PC-9 (cell line): Measurements from ENCODE around the gene PYHIN1. TPM values are rescaled to one million over a fixed set of nuclear protein-coding genes. Genes with fewer than 3 reads are reported as not detected.

Source experiments
- BruUV-seq: library from RNA; stranded (reverse); fragments of 400-500 nt; replicated peaks from 2 replicates; lab custom pipeline; 2021; lab: Mats Ljungman, UMichigan
- CTCF ChIA-PET: fragments of 300-600 bp; sonication (Branson Sonifier 250); formaldehyde crosslinking; loops from one replicate; lab custom pipeline; 2022; ENCODE audit warnings: antibody characterized with exemption; lab: Charles Lee
- POLR2A ChIA-PET: fragments of 300-600 bp; sonication (Branson Sonifier 250); formaldehyde crosslinking; loops from one replicate; lab custom pipeline; 2022; ENCODE audit warnings: antibody characterized with exemption; ENCODE audit not compliant: unreplicated experiment; lab: Charles Lee
- DNase-seq, 2 experiments: peaks; one replicate each; pipeline versions ENCODE4 v3.0.0 to v3.0.0-alpha.2; 2015 to 2022; ENCODE audit warnings: mixed read lengths in 1 of 2
- H2AFZ ChIP-seq: fragments of 200-600 bp; sonication (generic); 2 replicates; pipeline ENCODE4 v1.8.1; 2017; ENCODE audit warnings: antibody characterized with exemption
- H3F3A ChIP-seq: fragments of 200-600 bp; sonication (generic); 2 replicates; pipeline ENCODE4 v1.8.1; 2017; ENCODE audit warnings: antibody characterized with exemption, mild to moderate bottlenecking, low read depth; ENCODE audit not compliant: insufficient read depth
- H3K27ac ChIP-seq: fragments of 200-600 bp; sonication (generic); 2 replicates; pipeline ENCODE4 v1.6.1; 2016; ENCODE audit warnings: mixed run types
- H3K27me3 ChIP-seq: fragments of 200-600 bp; sonication (generic); 2 replicates; pipeline ENCODE4 v1.6.1; 2016; ENCODE audit warnings: low read depth, mixed run types; ENCODE audit not compliant: insufficient read depth
- H3K36me3 ChIP-seq: fragments of 200-600 bp; sonication (generic); 2 replicates; pipeline ENCODE4 v1.6.1; 2016; ENCODE audit warnings: low read depth, mixed run types
- H3K4me1 ChIP-seq: fragments of 200-600 bp; sonication (generic); replicated peaks from 2 replicates; pipeline ENCODE4 v1.6.1; 2016; ENCODE audit warnings: mixed run types; ENCODE audit not compliant: insufficient read depth
- H3K4me2 ChIP-seq: fragments of 200-600 bp; sonication (generic); 2 replicates; pipeline ENCODE4 v1.6.1; 2017; ENCODE audit warnings: mixed run types
- H3K4me3 ChIP-seq: fragments of 200-600 bp; sonication (generic); 2 replicates; pipeline ENCODE4 v1.6.1; 2016; ENCODE audit warnings: mixed run types
- H3K79me2 ChIP-seq: fragments of 200-600 bp; sonication (generic); 2 replicates; pipeline ENCODE4 v1.6.1; 2017; ENCODE audit warnings: low read depth, mixed run types
- H3K9me2 ChIP-seq: fragments of 200-600 bp; sonication (generic); 2 replicates; pipeline ENCODE4 v1.8.1; 2017; ENCODE audit warnings: mild to moderate bottlenecking; ENCODE audit not compliant: insufficient read depth
- H3K9me3 ChIP-seq: fragments of 200-600 bp; sonication (generic); 2 replicates; pipeline ENCODE4 v1.8.1; 2016; ENCODE audit warnings: low read depth; ENCODE audit not compliant: insufficient read depth
- H4K20me1 ChIP-seq: fragments of 200-600 bp; sonication (generic); 2 replicates; pipeline ENCODE4 v1.8.1; 2017; ENCODE audit not compliant: insufficient read depth
- EZH2 ChIP-seq: fragments of 200-600 bp; sonication (generic); IDR thresholded peaks from 2 replicates; pipeline ENCODE4 v1.8.0; 2017; ENCODE audit warnings: antibody characterized with exemption, low read depth
- intact Hi-C: fragments of 100-400 bp; cut with micrococcal nuclease; formaldehyde crosslinking; loops from one replicate; pipeline ENCODE4 v1.10.0; 2022; ENCODE audit not compliant: unreplicated experiment
- total RNA-seq: library from RNA; stranded (reverse); gene quantifications from 2 replicates; pipeline ENCODE4 v1.2.3, GENCODE V29; 2021
- TF ChIP-seq, protein P1 (sequence below): fragments of 200-600 bp; sonication (generic); conservative IDR thresholded peaks from 2 replicates; pipeline ENCODE4 v1.6.1; 2017; ENCODE audit warnings: mixed run types, antibody characterized with exemption, mild to moderate bottlenecking, moderate library complexity

The PYHIN1 gene
- total RNA-seq, 1 experiment from 2014 or later, result not detected

DNA sequence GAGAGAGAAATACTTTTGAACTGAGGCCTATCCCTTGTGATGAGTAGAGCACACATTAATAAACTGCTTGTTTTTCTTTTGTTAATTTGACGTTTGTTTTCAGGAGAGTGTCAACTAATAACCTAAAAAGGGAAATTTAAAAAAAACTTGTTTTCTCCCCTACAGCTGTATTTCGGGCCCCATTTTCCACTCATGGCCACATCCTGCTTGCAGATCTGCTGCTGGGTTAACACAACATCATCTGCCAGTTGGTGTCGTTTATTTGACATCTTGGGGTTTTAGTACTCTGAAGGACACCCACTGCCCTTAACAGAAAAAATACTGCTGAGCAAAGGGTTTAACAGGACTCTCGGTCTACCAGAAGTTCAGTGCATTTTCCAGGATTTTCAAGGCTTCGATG lies 848 bp upstream of the PYHIN1 start:
- no peak for DNase-seq
- H3K9me3 ChIP-seq, result no peaks in the 10 kb centered on the region
- ChIA-PET POLR2A (no interaction called here), CTCF (no interaction called here)
- H3K9me2 ChIP-seq, result no peaks in the 10 kb centered on the region
- H3K79me2 ChIP-seq, result no peaks in the 10 kb centered on the region
- no peaks in the 10 kb centered on the region for H3K36me3 ChIP-seq
- TF ChIP-seq, protein P1, sequence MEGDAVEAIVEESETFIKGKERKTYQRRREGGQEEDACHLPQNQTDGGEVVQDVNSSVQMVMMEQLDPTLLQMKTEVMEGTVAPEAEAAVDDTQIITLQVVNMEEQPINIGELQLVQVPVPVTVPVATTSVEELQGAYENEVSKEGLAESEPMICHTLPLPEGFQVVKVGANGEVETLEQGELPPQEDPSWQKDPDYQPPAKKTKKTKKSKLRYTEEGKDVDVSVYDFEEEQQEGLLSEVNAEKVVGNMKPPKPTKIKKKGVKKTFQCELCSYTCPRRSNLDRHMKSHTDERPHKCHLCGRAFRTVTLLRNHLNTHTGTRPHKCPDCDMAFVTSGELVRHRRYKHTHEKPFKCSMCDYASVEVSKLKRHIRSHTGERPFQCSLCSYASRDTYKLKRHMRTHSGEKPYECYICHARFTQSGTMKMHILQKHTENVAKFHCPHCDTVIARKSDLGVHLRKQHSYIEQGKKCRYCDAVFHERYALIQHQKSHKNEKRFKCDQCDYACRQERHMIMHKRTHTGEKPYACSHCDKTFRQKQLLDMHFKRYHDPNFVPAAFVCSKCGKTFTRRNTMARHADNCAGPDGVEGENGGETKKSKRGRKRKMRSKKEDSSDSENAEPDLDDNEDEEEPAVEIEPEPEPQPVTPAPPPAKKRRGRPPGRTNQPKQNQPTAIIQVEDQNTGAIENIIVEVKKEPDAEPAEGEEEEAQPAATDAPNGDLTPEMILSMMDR, result no peak
- TF ChIP-seq EZH2, result no peak
- H4K20me1 ChIP-seq, result no peaks in the 10 kb centered on the region
- no peak overlapping the region for H3K4me2 ChIP-seq
- no peak overlapping the region for H3K27ac ChIP-seq
- no peak overlapping the region for H2AFZ ChIP-seq
- no peaks in the 10 kb centered on the region for H3F3A ChIP-seq
- H3K4me1 ChIP-seq, result no peaks in the 10 kb centered on the region
- intact Hi-C loops, result no loop called here
- H3K27me3 ChIP-seq, result no peaks in the 10 kb centered on the region; the same call in 1 of the 2 replicates
- no TSS peak for BruUV-seq
- no peak overlapping the region for H3K4me3 ChIP-seq

DNA sequence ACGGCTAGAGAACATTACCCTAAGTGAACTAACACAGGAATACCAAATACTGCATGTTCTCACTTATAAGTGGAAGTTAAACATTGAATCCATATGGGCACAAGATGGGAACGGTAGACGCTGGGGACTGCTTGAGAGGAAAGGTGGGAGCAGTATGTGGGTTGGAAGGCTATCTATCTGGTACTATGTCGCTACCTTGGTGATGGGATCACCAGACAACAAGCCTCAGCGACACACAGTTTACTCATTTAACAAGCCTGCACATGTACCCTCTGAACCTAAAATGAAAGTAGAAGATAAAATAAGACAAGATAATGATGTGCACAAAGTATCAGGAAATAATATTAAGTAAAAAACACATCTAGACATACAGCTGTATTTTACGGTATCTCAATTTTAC lies 819 bp downstream of the PYHIN1 start:
- H4K20me1 ChIP-seq, result no peaks in the 10 kb centered on the region
- no peak overlapping the region for H3K4me3 ChIP-seq
- H3K27ac ChIP-seq, result no peak overlapping the region
- H3K36me3 ChIP-seq, result no peaks in the 10 kb centered on the region
- no peak for TF ChIP-seq EZH2
- TF ChIP-seq, protein P1, result no peak
- intact Hi-C loops, result no loop called here
- H3F3A ChIP-seq, result no peaks in the 10 kb centered on the region
- H3K4me2 ChIP-seq, result no peak overlapping the region
- DNase-seq, result no peak
- no peak overlapping the region for H2AFZ ChIP-seq
- POLR2A ChIA-PET, result no interaction called here
- no TSS peak for BruUV-seq
- no peaks in the 10 kb centered on the region for H3K9me3 ChIP-seq
- H3K4me1 ChIP-seq, result no peaks in the 10 kb centered on the region
- no peaks in the 10 kb centered on the region for H3K79me2 ChIP-seq
- no peaks in the 10 kb centered on the region for H3K9me2 ChIP-seq
- no peaks in the 10 kb centered on the region; the same call in 1 of the 2 replicates for H3K27me3 ChIP-seq
- CTCF ChIA-PET, result no interaction called here

DNA sequence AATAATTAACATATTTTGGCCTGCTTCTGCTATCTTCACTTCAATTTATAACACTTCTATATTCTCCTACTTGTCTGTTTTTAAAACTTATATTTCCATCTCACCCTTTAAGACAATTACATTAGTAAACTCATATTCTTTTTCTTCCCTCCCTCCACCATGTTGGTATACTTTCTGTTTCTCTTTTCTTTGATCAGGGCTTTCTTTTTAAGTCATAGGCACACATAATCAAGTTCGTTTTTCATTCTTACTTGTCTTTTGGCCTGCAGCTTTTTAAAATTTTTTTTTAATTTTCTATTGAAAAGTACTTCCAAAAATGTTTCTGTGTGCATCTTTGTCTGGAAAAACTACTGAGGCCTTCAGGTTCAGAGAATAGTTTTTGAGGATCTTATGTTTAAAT lies 2.3 kb downstream of the PYHIN1 start:
- H2AFZ ChIP-seq, result no peak overlapping the region
- no TSS peak for BruUV-seq
- H3K9me2 ChIP-seq, result no peaks in the 10 kb centered on the region
- H3K4me2 ChIP-seq, result no peak overlapping the region
- no peaks in the 10 kb centered on the region for H3K36me3 ChIP-seq
- H3K79me2 ChIP-seq, result no peaks in the 10 kb centered on the region
- H4K20me1 ChIP-seq, result no peaks in the 10 kb centered on the region
- CTCF ChIA-PET, result no interaction called here
- H3K27ac ChIP-seq, result no peak overlapping the region
- H3K4me1 ChIP-seq, result no peaks in the 10 kb centered on the region
- H3K27me3 ChIP-seq, result no peaks in the 10 kb centered on the region; the same call in 1 of the 2 replicates
- no peaks in the 10 kb centered on the region for H3K9me3 ChIP-seq
- H3K4me3 ChIP-seq, result no peak overlapping the region
- intact Hi-C loops, result no loop called here
- TF ChIP-seq EZH2, result no peak
- no peak for DNase-seq
- no peaks in the 10 kb centered on the region for H3F3A ChIP-seq
- POLR2A ChIA-PET, result no interaction called here

DNA sequence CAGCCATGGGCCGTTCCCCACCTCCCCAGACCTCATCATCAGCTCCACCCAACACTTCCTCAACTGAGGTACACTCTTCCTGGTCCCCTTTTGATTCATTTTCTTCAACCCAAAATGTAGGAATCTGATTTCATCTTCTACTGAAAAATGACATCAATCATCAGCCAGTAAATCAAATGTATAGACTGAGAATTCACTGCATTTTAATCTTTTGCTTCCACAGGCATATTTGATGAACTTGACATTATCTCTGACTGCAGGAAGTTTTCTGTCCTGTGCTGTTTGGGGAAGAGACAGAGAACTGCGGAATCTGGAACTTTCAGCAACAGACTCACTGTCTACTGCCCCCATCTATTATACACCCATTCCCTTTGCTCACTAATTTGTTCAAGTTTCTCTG lies 7.8 kb downstream of the PYHIN1 start:
- ChIA-PET POLR2A (no interaction called here), CTCF (no interaction called here)
- H3K4me3 ChIP-seq, result no peak overlapping the region
- no peaks in the 10 kb centered on the region for H3K79me2 ChIP-seq
- no peaks in the 10 kb centered on the region for H3K4me1 ChIP-seq
- no peaks in the 10 kb centered on the region for H3K9me3 ChIP-seq
- H3K27me3 ChIP-seq, result no peaks in the 10 kb centered on the region
- DNase-seq, result no peak
- no peaks in the 10 kb centered on the region for H3K9me2 ChIP-seq
- BruUV-seq, result no TSS peak
- H2AFZ ChIP-seq, result no peak overlapping the region
- TF ChIP-seq EZH2, result no peak
- TF ChIP-seq, protein P1, result no peak
- H3F3A ChIP-seq, result no peaks in the 10 kb centered on the region
- H3K36me3 ChIP-seq, result no peaks in the 10 kb centered on the region
- H3K4me2 ChIP-seq, result no peak overlapping the region
- intact Hi-C loops, result no loop called here
- no peak overlapping the region for H3K27ac ChIP-seq
- no peaks in the 10 kb centered on the region for H4K20me1 ChIP-seq
